OCI-LY7 (cell line): ENCODE results near the gene KLF13.

Experiments
- CTCF ChIP-seq: fragments of 200-600 bp; sonication (generic); conservative IDR thresholded peaks from 2 replicates; pipeline ENCODE4 v1.5.1; 2014; ENCODE audit warnings: mild to moderate bottlenecking, antibody characterized with exemption, low read length, moderate library complexity, mixed read lengths
- EZH2phosphoT487 ChIP-seq: fragments of 200-600 bp; sonication (generic); IDR thresholded peaks from 2 replicates; pipeline ENCODE4 v1.6.1; 2018; ENCODE audit warnings: low read depth, borderline replicate concordance, mild to moderate bottlenecking, mixed run types, antibody characterized with exemption, low read length, moderate library complexity, mixed read lengths

DNA sequence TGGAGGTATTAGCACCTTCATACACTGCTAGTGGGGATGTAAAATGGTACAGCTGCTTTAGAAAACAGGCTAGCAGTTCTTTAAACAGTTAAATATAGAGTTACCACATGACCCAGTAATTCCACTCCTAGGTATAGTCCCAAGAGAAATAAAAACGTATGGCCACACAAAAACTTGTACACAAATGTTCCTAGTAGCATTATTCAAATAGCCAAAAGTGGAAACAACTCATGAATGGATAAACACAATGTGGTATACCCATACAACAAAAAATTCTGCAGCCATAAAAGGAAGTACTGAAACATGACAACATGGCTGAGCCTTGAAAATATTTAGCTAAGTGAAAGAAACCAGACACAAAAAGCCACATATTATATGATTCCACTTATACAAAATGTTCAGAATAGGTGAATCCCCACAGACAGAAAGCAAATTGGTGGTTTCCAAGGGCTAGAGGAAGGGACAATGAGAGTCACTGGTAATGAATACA is 40.8 kb upstream of the KLF13 start:
- no peak for TF ChIP-seq CTCF
- no peak for TF ChIP-seq EZH2phosphoT487
